B cell (primary cell): ENCODE measurements around the gene MTRF1. TPM values are rescaled to one million over a fixed set of nuclear protein-coding genes. Genes with fewer than 3 reads are reported as not detected.

ENCODE experiments used
- ATAC-seq: fragments of 200-7000 bp; cut with Tn5 transposase; one replicate; pipeline ENCODE4 v1.10.0; 2021; ENCODE audit warnings: low read depth, mild to moderate bottlenecking, moderate number of reproducible peaks, moderate library complexity
- CTCF ChIA-PET: fragments of 350-600 bp; sonication (Branson Sonifier 250); formaldehyde crosslinking; loops from one replicate; lab custom pipeline; 2021; ENCODE audit warnings: antibody characterized with exemption, inconsistent platforms; lab: Charles Lee
- POLR2A ChIA-PET: fragments of 350-600 bp; sonication (Branson Sonifier 250); formaldehyde crosslinking; loops from one replicate; lab custom pipeline; 2021; ENCODE audit warnings: antibody characterized with exemption; lab: Charles Lee
- DNase-seq: peaks from one replicate; pipeline ENCODE4 v3.0.0; 2013
- H2AFZ ChIP-seq: 2 replicates; pipeline ENCODE4 v1.6.1; 2012; ENCODE audit warnings: mild to moderate bottlenecking, low read depth, low read length; ENCODE audit not compliant: insufficient read depth, poor library complexity, severe bottlenecking
- H3K27ac ChIP-seq, 2 donors: 1 replicate in 1 of 2; 2 replicates in 1 of 2; pipeline ENCODE4 v1.5.1; 2012 to 2013; ENCODE audit warnings: low read length in 2 of 2, mild to moderate bottlenecking in 2 of 2, moderate library complexity in 1 of 2
- H3K27me3 ChIP-seq, 4 experiments: fragments of 200-600 bp in 1 of 4; sonication (generic) in 1 of 4; replicated peaks in 1 of 4; 1 replicate in 2 of 4; 2 replicates in 2 of 4; pipeline versions ENCODE4 v1.6.1 to v1.7.0; 2013 to 2016; ENCODE audit warnings: low read length in 3 of 4, mild to moderate bottlenecking in 2 of 4, mixed read lengths in 1 of 4, moderate library complexity in 1 of 4; ENCODE audit not compliant: insufficient read depth in 4 of 4, control insufficient read depth in 3 of 4; ENCODE audit errors: control extremely low read depth in 1 of 4
- H3K36me3 ChIP-seq, 2 experiments: replicated peaks in 1 of 2; 1 replicate in 1 of 2; 2 replicates in 1 of 2; pipeline versions ENCODE4 v1.6.1 to v1.7.1; 2013; ENCODE audit warnings: low read length in 1 of 2; ENCODE audit not compliant: insufficient read depth in 2 of 2, control insufficient read depth in 1 of 2; ENCODE audit errors: control extremely low read depth in 1 of 2, extremely low read depth in 1 of 2
- H3K4me1 ChIP-seq, 2 donors: fragments of 200-600 bp in 1 of 2; sonication (generic) in 1 of 2; 1 replicate in 1 of 2; 2 replicates in 1 of 2; pipeline versions ENCODE4 v1.5.1 to v1.6.1; 2013 to 2017; ENCODE audit warnings: low read length in 2 of 2; ENCODE audit not compliant: control insufficient read depth in 2 of 2, insufficient read depth in 2 of 2
- H3K4me2 ChIP-seq: replicated peaks from 2 replicates; pipeline ENCODE3; 2012; ENCODE audit warnings: mild to moderate bottlenecking, low read depth, low read length; ENCODE audit not compliant: poor library complexity, severe bottlenecking
- H3K4me3 ChIP-seq, 5 experiments: fragments of 200-600 bp in 1 of 5; sonication (generic) in 1 of 5; 1 replicate in 3 of 5; 2 replicates in 2 of 5; pipeline versions ENCODE4 v1.5.1 to v1.7.0; 2011 to 2016; ENCODE audit warnings: low read length in 4 of 5, mild to moderate bottlenecking in 4 of 5, low read depth in 2 of 5, control low read depth in 1 of 5, moderate library complexity in 1 of 5; ENCODE audit not compliant: insufficient read depth in 1 of 5; ENCODE audit errors: control extremely low read depth in 1 of 5, extremely low read depth in 1 of 5
- H3K79me2 ChIP-seq: fragments of 200-600 bp; sonication (generic); one replicate; pipeline ENCODE4 v1.6.0; 2016; ENCODE audit warnings: low read length; ENCODE audit not compliant: control insufficient read depth, insufficient read depth
- H3K9ac ChIP-seq: fragments of 200-600 bp; sonication (generic); 2 replicates; pipeline ENCODE4 v1.6.1; 2017; ENCODE audit warnings: mild to moderate bottlenecking, low read length, moderate library complexity
- H3K9me3 ChIP-seq, 3 donors: one replicate each; pipeline versions ENCODE4 v1.6.1 to v1.7.1; 2013; ENCODE audit warnings: low read length in 2 of 3; ENCODE audit not compliant: control insufficient read depth in 2 of 3, insufficient read depth in 1 of 3; ENCODE audit errors: control extremely low read depth in 1 of 3
- H4K20me1 ChIP-seq: 2 replicates; pipeline ENCODE4 v1.6.0; 2012; ENCODE audit warnings: mild to moderate bottlenecking, low read length; ENCODE audit not compliant: insufficient read depth, control insufficient read depth, poor library complexity, severe bottlenecking
- H3K27ac Mint-ChIP-seq: one replicate; pipeline ENCODE4 v1.8.0; 2021; ENCODE audit warnings: mixed read lengths
- H3K27me3 Mint-ChIP-seq: one replicate; pipeline ENCODE4 v1.8.0; 2021; ENCODE audit warnings: mixed read lengths
- H3K4me1 Mint-ChIP-seq: one replicate; pipeline ENCODE4 v1.8.0; 2021; ENCODE audit warnings: mixed read lengths
- H3K4me3 Mint-ChIP-seq: one replicate; pipeline ENCODE4 v1.8.0; 2021; ENCODE audit warnings: mixed read lengths
- H3K9me3 Mint-ChIP-seq: one replicate; pipeline ENCODE4 v1.8.0; 2022; ENCODE audit warnings: mixed read lengths; ENCODE audit not compliant: insufficient read depth
- CTCF ChIP-seq: fragments of 200-600 bp; IDR thresholded peaks from one replicate; pipeline ENCODE4 v1.8.0; 2022; ENCODE audit warnings: antibody characterized with exemption, mild to moderate bottlenecking
- EZH2 ChIP-seq: IDR thresholded peaks from 2 replicates; pipeline ENCODE4 v1.6.1; 2012; ENCODE audit warnings: borderline replicate concordance, low read depth, mild to moderate bottlenecking, moderate library complexity, low read length; ENCODE audit not compliant: insufficient read depth, poor library complexity, severe bottlenecking
- intact Hi-C: fragments of 100-400 bp; cut with micrococcal nuclease; formaldehyde crosslinking; loops from one replicate; pipeline ENCODE4 v1.10.0; 2022
- polyA plus RNA-seq: library from polyadenylated mRNA; depleted of rRNA; stranded (reverse); fragments of >200 nt; gene quantifications from 2 replicates; pipeline ENCODE4 v1.2.3, GENCODE V29; 2012
- total RNA-seq, 2 donors: library from RNA; stranded (reverse); fragments of 120-200 nt in 1 of 2; gene quantifications; 1 replicate in 1 of 2; 2 replicates in 1 of 2; pipeline versions ENCODE4 v1.2.3 to v1.2.4, GENCODE V29; 2013 to 2022

The MTRF1 gene
- total and polyA plus RNA-seq, 2 donors (not counting 1 experiment from before 2014, with no cell fraction given): 24.4 to 36.0 TPM

GRCh38 chr13:41250993-41251392 lies 12.4 kb downstream of the MTRF1 start:
- no peak overlapping the region for H3K4me3 ChIP-seq
- H3K4me1 Mint-ChIP-seq: no peaks in the 10 kb centered on the region
- POLR2A ChIA-PET: no interaction called here

More at GRCh38 chr13:41250993-41251392, 12.4 kb downstream of the MTRF1 start:
- H3K4me1 ChIP-seq: no peaks in the 10 kb centered on the region
- ATAC-seq (no peak), DNase-seq (no peak)
- intact Hi-C loops: no loop called here
- no peaks in the 10 kb centered on the region for H3K9me3 ChIP-seq
- TF ChIP-seq CTCF: no peak
- no peak for TF ChIP-seq EZH2
- no peak overlapping the region for H3K4me3 Mint-ChIP-seq
- H4K20me1 ChIP-seq: no peaks in the 10 kb centered on the region
- no peak overlapping the region for H3K9ac ChIP-seq
- no peaks in the 10 kb centered on the region for H3K9me3 Mint-ChIP-seq
- H3K36me3 ChIP-seq: peaks cover 2 to 48% of the 10 kb centered on the region in 2 experiments
- no peaks in the 10 kb centered on the region for H3K27me3 ChIP-seq
- H2AFZ ChIP-seq: no peak overlapping the region
- no peaks in the 10 kb centered on the region for H3K27me3 Mint-ChIP-seq
- H3K27ac Mint-ChIP-seq: no peak overlapping the region
- CTCF ChIA-PET: no interaction called here
- H3K27ac ChIP-seq: no peak overlapping the region
- H3K79me2 ChIP-seq: peaks cover under 1% of the 10 kb centered on the region
- no peak overlapping the region for H3K4me2 ChIP-seq
